Keratinocyte (primary cell): ENCODE measurements around the gene TMEM94. TPM values are rescaled to one million over a fixed set of nuclear protein-coding genes. Genes with fewer than 3 reads are reported as not detected.

ENCODE experiments used
- DNase-seq: peaks from one replicate; pipeline ENCODE4 v3.0.0-alpha.2; 2011; ENCODE audit warnings: low read depth, missing footprints, low spot score
- FAIRE-seq: peaks from 2 replicates; lab custom pipeline; 2011; peaks lifted over from hg19 to GRCh38; lab: Jason Lieb, UNC
- H2AFZ ChIP-seq: 2 replicates; pipeline ENCODE4 v1.6.0; 2012; ENCODE audit warnings: low read length, control low read depth, inconsistent platforms; ENCODE audit not compliant: control insufficient read depth
- H3K27ac ChIP-seq: 2 replicates; pipeline ENCODE4 v1.5.1; 2011; ENCODE audit warnings: low read length; ENCODE audit not compliant: control insufficient read depth, insufficient read depth
- H3K27me3 ChIP-seq: 3 replicates; pipeline ENCODE4 v1.6.0; 2011; ENCODE audit warnings: low read length; ENCODE audit not compliant: control insufficient read depth, insufficient read depth; ENCODE audit errors: extremely low read depth
- H3K36me3 ChIP-seq, 2 experiments: 2 replicates in 1 of 2; 3 replicates in 1 of 2; pipeline ENCODE4 v1.5.1; 2011; ENCODE audit warnings: low read length in 2 of 2, mild to moderate bottlenecking in 1 of 2; ENCODE audit not compliant: control insufficient read depth in 2 of 2, insufficient read depth in 2 of 2; ENCODE audit errors: extremely low read depth in 1 of 2
- H3K4me1 ChIP-seq: 3 replicates; pipeline ENCODE4 v1.5.1; 2011; ENCODE audit warnings: low read length; ENCODE audit not compliant: control insufficient read depth, insufficient read depth; ENCODE audit errors: extremely low read depth
- H3K4me2 ChIP-seq: 3 replicates; pipeline ENCODE4 v1.6.0; 2011; ENCODE audit warnings: low read depth, low read length; ENCODE audit not compliant: control insufficient read depth, insufficient read depth; ENCODE audit errors: extremely low read depth
- H3K4me3 ChIP-seq, 3 experiments: fragments of 200-600 bp in 1 of 3; sonication (generic) in 1 of 3; 2 replicates in 2 of 3; 3 replicates in 1 of 3; pipeline ENCODE4 v1.5.1; 2011 to 2016; ENCODE audit warnings: low read length in 3 of 3, mild to moderate bottlenecking in 3 of 3, control low read depth in 2 of 3, inconsistent platforms in 1 of 3, low read depth in 1 of 3, mixed read lengths in 1 of 3, mixed run types in 1 of 3, moderate library complexity in 1 of 3; ENCODE audit not compliant: control insufficient read depth in 2 of 3, insufficient read depth in 2 of 3; ENCODE audit errors: extremely low read depth in 1 of 3
- H3K79me2 ChIP-seq: 2 replicates; pipeline ENCODE4 v1.6.0; 2012; ENCODE audit warnings: low read length; ENCODE audit not compliant: control insufficient read depth, insufficient read depth
- H3K9ac ChIP-seq: 3 replicates; pipeline ENCODE4 v1.6.0; 2011; ENCODE audit warnings: low read length; ENCODE audit not compliant: control insufficient read depth, insufficient read depth; ENCODE audit errors: extremely low read depth
- H3K9me1 ChIP-seq: 3 replicates; pipeline ENCODE4 v1.6.0; 2011; ENCODE audit warnings: low read length; ENCODE audit not compliant: control insufficient read depth, insufficient read depth; ENCODE audit errors: extremely low read depth
- H3K9me3 ChIP-seq: 2 replicates; pipeline ENCODE4 v1.5.1; 2012; ENCODE audit warnings: low read depth, low read length; ENCODE audit not compliant: control insufficient read depth
- H4K20me1 ChIP-seq: 3 replicates; pipeline ENCODE4 v1.6.0; 2011; ENCODE audit warnings: low read length; ENCODE audit not compliant: control insufficient read depth, insufficient read depth; ENCODE audit errors: extremely low read depth
- CTCF ChIP-seq, 3 experiments: IDR thresholded peaks in 1 of 3; conservative IDR thresholded peaks in 1 of 3; optimal IDR thresholded peaks in 1 of 3; 2 replicates in 2 of 3; 3 replicates in 1 of 3; pipeline versions ENCODE3 to v1.5.1; 2011; ENCODE audit warnings: low read length in 3 of 3, mild to moderate bottlenecking in 3 of 3, moderate library complexity in 2 of 3, control low read depth in 1 of 3, inconsistent platforms in 1 of 3; ENCODE audit not compliant: insufficient read depth in 2 of 3; ENCODE audit errors: extremely low read depth in 1 of 3
- EZH2 ChIP-seq: IDR thresholded peaks from one replicate; pipeline ENCODE4 v1.6.1; 2012; ENCODE audit warnings: inconsistent platforms, mild to moderate bottlenecking, low read length, moderate library complexity
- dilution Hi-C: fragments of 300-500 bp; cut with MboI; formaldehyde crosslinking; loops from one replicate; pipeline ENCODE4 v1.7.0; 2020; ENCODE audit warnings: low sequenced_read_pairs; ENCODE audit not compliant: extremely low pct_ligation_motif_present
- polyA plus RNA-seq, 5 experiments: library from polyadenylated mRNA; depleted of rRNA in 3 of 5; stranded (reverse) in 3 of 5; stranded (forward) in 1 of 5; unstranded in 1 of 5; fragments of >200 nt; gene quantifications; 1 replicate in 1 of 5; 2 replicates in 3 of 5; 3 replicates in 1 of 5; pipeline versions ENCODE4 v1.2.1 to v1.2.3, GENCODE V29; 2011 to 2012; ENCODE audit warnings: missing spikeins in 2 of 5, low read depth in 1 of 5, low replicate concordance in 1 of 5

The TMEM94 gene
- polyA plus RNA-seq, 1 donor (not counting 4 experiments of a cell fraction or from before 2014, with no cell fraction given) = 13.6 TPM

GRCh38 chr17:75511610-75512575, 55.5 kb downstream of the TMEM94 start:
- no peak overlapping the region for H3K9ac ChIP-seq
- H2AFZ ChIP-seq = no peak overlapping the region
- no peak overlapping the region for H3K4me3 ChIP-seq
- H3K4me2 ChIP-seq = no peak overlapping the region
- no peaks in the 10 kb centered on the region for H3K9me3 ChIP-seq
- H4K20me1 ChIP-seq = peaks cover 7% of the 10 kb centered on the region
- no peak for DNase-seq
- no peak overlapping the region for H3K27ac ChIP-seq
- H3K36me3 ChIP-seq = peaks cover 2 to 23% of the 10 kb centered on the region in 2 experiments
- peaks cover 22% of the 10 kb centered on the region for H3K79me2 ChIP-seq
- H3K27me3 ChIP-seq = no peaks in the 10 kb centered on the region
- dilution Hi-C loops = no loop called here
- no peak for FAIRE-seq
- TF ChIP-seq CTCF (optimal IDR thresholded peaks at IDR 0.05 in 1 of 3, IDR thresholded peaks at IDR 0.05 in 1 of 3, conservative IDR thresholded peaks at IDR 0.05 in 1 of 3; ENCODE audit: extremely low read depth in 1 of 3, insufficient read depth in 2 of 3, low read length in 3 of 3) = no peak
- no peak for TF ChIP-seq EZH2
- peaks cover 31% of the 10 kb centered on the region for H3K4me1 ChIP-seq
- peaks cover 3% of the 10 kb centered on the region for H3K9me1 ChIP-seq

- Histone ChIP-seq H3K4me3 (no peak overlapping the region), H3K9ac (no peak overlapping the region), H2AFZ (no peak overlapping the region), H3K9me3 (no peaks in the 10 kb centered on the region), H3K4me2 (no peak overlapping the region), H3K9me1 (peaks cover 7% of the 10 kb centered on the region), H3K36me3 (peaks cover 2 to 23% of the 10 kb centered on the region in 2 experiments), H3K79me2 (peaks cover 28% of the 10 kb centered on the region), H3K27me3 (no peaks in the 10 kb centered on the region), H3K4me1 (peaks cover 40% of the 10 kb centered on the region), H3K27ac (no peak overlapping the region), H4K20me1 (peaks cover 11% of the 10 kb centered on the region)
- no peak for DNase-seq
- TF ChIP-seq CTCF (optimal IDR thresholded peaks at IDR 0.05 in 1 of 3, IDR thresholded peaks at IDR 0.05 in 1 of 3, conservative IDR thresholded peaks at IDR 0.05 in 1 of 3; ENCODE audit: extremely low read depth in 1 of 3, insufficient read depth in 2 of 3, low read length in 3 of 3) = no peak
- TF ChIP-seq EZH2 = no peak
- FAIRE-seq = peak; percentile 9
- dilution Hi-C loops = no loop called here
Observed at GRCh38 chr17:75512926-75513640, 56.6 kb downstream of the TMEM94 start.
